Central memory CD8-positive, alpha-beta T cell (primary cell): ENCODE results near the gene P4HTM.

Source experiments
- ATAC-seq: fragments of 150-1000 bp; cut with Tn5 transposase; replicated peaks from 2 replicates; pipeline ENCODE4 v1.10.0; 2022; ENCODE audit warnings: mild to moderate bottlenecking, moderate FRiP score, moderate number of reproducible peaks; ENCODE audit not compliant: poor library complexity, severe bottlenecking; ENCODE audit errors: extremely low read depth
- DNase-seq, 2 donors: peaks; one replicate each; pipeline ENCODE4 v3.0.0; 2021; ENCODE audit warnings: low spot score in 2 of 2
- H3K27ac Mint-ChIP-seq: one replicate; pipeline ENCODE4 v1.8.0; 2022; ENCODE audit warnings: low read depth, mild to moderate bottlenecking, moderate library complexity, mixed read lengths
- H3K27me3 Mint-ChIP-seq: one replicate; pipeline ENCODE4 v1.8.0; 2022; ENCODE audit warnings: mixed read lengths
- H3K36me3 Mint-ChIP-seq: one replicate; pipeline ENCODE4 v1.8.0; 2022; ENCODE audit warnings: mild to moderate bottlenecking, moderate library complexity, mixed read lengths; ENCODE audit not compliant: insufficient read depth
- H3K4me1 Mint-ChIP-seq: one replicate; pipeline ENCODE4 v1.8.0; 2022; ENCODE audit warnings: mixed read lengths
- H3K4me3 Mint-ChIP-seq: one replicate; pipeline ENCODE4 v1.8.0; 2022; ENCODE audit warnings: mild to moderate bottlenecking, moderate library complexity, mixed read lengths
- H3K9me3 Mint-ChIP-seq: one replicate; pipeline ENCODE4 v1.8.0; 2022; ENCODE audit warnings: mixed read lengths

Gene P4HTM

DNA sequence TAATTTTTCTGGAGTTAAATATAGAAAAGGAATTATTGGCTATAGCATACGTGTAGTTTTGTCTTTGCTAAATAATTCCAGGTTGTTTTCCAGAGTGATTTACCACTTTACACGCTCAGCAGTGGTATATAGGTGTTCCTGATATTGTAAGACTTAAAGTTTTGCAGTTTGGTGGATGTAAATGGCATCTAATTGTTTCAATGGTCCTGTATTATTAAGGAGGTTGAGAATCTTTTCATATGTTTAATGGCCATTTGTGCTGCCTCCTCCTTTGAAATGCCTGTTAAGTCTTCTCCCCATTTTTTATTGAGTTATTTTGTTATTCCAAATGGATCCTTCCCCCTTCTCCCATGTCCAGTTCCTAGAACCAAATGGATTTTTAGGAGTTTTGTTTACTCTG, 26.4 kb upstream of the P4HTM start:
- Mint-ChIP-seq H3K4me3 (no peak overlapping the region), H3K36me3 (peaks cover 40% of the 10 kb centered on the region), H3K27ac (no peak overlapping the region), H3K9me3 (no peaks in the 10 kb centered on the region), H3K27me3 (no peaks in the 10 kb centered on the region), H3K4me1 (peaks cover 5% of the 10 kb centered on the region)
- DNase-seq (no peak), ATAC-seq (no peak)

DNA sequence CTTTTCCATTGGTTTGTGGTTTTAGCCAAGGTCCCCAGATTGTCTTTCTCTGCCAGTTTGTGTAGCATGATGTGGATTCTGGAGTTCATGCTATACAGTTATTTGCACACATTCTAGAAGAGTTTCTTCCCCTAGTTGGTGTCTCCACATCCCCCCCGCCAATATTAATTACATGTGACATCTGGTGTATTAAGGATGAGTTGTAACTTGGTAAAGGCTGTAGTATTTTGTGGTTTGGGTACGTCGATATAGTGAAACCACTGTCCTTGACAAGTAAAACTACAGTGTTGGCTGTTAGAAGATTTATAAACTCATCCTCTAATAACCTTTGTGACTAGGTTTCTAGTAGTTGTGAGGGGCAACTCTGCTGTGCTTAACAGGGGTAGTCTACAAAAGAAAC, 23.7 kb upstream of the P4HTM start:
- peak; percentile 40 for ATAC-seq

DNA sequence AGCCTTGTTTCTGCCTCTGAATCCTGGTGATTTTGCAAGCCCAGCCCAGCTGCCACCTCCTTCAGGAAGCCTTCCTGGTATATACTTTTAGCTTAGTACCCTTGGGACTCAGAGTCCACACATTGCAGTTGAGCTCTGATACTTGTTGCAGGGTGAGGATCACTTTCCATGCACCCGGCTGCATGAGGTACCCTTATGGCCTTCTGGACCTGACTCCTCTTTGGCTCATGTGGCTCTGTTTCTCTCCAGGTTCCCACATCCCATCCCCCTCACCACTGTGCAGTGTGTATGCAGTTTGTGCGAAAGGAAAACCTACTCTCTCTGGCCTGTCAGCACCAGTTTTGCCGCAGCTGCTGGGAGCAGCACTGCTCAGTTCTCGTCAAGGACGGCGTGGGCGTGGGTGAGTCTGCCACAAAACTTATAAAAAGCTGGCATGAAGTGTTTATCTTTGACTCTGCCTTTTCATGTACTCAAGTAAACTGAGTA, 23.1 kb upstream of the P4HTM start:
- ATAC-seq (no peak), DNase-seq (no peak)
- Mint-ChIP-seq H3K27ac (no peak overlapping the region), H3K27me3 (no peaks in the 10 kb centered on the region), H3K9me3 (no peaks in the 10 kb centered on the region), H3K36me3 (peaks cover 71% of the 10 kb centered on the region), H3K4me1 (peaks cover 5% of the 10 kb centered on the region), H3K4me3 (no peak overlapping the region)

More for the DNA sequence above, 23.7 kb upstream of the P4HTM start:
- Mint-ChIP-seq H3K4me1 (peaks cover 5% of the 10 kb centered on the region), H3K36me3 (peaks cover 66% of the 10 kb centered on the region), H3K4me3 (no peak overlapping the region), H3K9me3 (no peaks in the 10 kb centered on the region), H3K27ac (no peak overlapping the region), H3K27me3 (no peaks in the 10 kb centered on the region)
- DNase-seq: no peak

DNA sequence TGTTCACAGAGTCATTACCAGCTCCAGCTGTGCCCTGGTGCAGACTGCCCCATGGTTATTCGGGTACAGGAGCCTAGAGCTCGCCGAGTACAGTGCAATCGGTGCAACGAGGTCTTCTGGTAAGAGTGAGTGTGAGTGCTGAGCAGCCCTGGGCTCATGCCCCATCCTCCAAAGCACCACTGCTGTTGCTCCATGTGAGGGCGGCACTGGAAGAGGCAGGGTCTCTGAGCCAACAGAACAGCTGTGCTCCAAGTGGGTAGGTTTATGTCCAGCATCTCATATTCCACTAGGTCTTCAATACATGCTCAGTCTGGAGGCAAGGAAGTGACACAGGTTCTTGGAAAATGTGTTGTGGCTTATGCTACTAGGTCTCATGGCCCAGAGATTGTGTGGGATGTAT, 19.5 kb upstream of the P4HTM start:
- Mint-ChIP-seq H3K4me3 (no peak overlapping the region), H3K36me3 (peaks cover 82% of the 10 kb centered on the region), H3K4me1 (peaks cover 5% of the 10 kb centered on the region), H3K27ac (no peak overlapping the region), H3K9me3 (no peaks in the 10 kb centered on the region), H3K27me3 (no peaks in the 10 kb centered on the region)
- DNase-seq (no peak), ATAC-seq (no peak)

DNA sequence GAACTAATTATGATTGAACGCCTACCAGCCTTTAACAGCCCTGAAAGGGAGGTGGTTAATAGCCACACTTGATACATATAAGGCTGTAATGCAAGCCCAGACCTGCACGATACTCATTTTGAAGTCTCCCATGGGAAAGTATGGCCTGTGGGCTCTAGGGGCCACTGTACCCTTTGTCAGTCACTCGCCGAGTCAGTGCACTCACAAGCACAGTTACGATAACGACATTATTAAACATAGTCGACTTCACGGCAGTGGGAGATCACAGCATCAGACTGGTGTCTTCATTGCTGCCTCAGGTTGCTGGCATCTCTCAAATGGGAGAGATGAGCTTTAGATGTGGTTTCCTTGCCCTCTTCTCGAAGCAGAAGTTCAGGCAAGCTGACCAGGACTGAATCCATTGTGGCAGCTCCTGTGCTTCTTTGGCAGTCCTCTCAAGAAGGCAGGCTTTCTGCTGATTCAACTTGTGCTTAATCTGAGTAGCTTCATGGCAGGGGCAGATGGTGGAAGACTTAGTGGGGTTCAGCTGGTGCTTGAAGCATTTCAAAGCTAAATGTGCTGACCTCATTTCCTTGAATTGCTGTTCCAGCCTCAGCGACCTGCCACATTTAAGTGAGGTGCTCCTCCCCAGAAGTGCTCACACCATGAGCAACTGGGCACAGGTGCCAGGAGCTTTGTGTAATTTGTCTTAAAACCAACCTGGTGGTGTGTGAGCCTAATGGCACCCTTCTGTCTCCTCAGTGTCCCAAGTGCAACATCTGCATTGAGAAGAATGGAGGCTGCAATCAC, 15.8 kb upstream of the P4HTM start:
- Mint-ChIP-seq H3K27ac (no peak overlapping the region), H3K36me3 (peaks cover 80% of the 10 kb centered on the region), H3K9me3 (no peaks in the 10 kb centered on the region), H3K4me1 (no peaks in the 10 kb centered on the region), H3K4me3 (no peak overlapping the region), H3K27me3 (no peaks in the 10 kb centered on the region)
- DNase-seq (no peak), ATAC-seq (no peak)

DNA sequence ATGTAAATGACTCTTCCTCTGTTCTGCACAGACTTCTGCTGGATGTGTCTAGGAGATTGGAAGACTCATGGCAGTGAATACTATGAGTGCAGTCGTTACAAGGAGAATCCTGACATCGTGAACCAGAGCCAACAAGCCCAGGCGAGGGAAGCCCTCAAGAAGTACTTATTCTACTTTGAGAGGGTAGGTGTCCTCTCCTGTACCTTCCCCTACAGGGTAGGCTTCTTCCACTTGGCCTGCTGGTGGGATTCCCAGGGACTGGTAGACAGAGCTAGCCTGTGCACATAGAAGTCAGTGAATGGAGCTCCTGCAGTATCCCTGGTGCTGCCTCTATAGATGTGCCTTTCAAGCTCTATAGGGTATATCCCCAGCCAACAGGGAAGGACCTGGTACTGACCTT, 10.6 kb upstream of the P4HTM start:
- no peaks in the 10 kb centered on the region for H3K9me3 Mint-ChIP-seq
- no peaks in the 10 kb centered on the region for H3K27me3 Mint-ChIP-seq
- DNase-seq (no peak), ATAC-seq (no peak)
- peaks cover 67% of the 10 kb centered on the region for H3K36me3 Mint-ChIP-seq
- no peaks in the 10 kb centered on the region for H3K4me1 Mint-ChIP-seq
- no peak overlapping the region for H3K4me3 Mint-ChIP-seq
- no peak overlapping the region for H3K27ac Mint-ChIP-seq

DNA sequence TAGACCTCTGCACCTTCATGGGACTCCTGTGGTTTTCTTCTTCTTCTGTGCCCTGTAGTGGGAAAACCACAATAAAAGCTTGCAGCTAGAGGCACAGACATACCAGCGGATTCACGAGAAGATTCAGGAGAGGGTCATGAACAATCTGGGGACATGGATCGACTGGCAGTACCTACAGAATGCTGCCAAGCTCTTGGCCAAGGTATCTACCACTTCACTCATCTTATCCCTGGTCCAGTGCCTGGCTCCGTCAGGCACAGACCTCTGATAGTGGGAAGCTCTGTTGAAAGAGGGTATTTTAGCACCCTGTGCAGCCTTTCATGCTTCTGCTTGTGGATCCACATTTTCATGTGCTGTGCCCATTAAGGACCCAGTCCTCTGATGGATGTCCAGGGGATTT, 9.7 kb upstream of the P4HTM start:
- Mint-ChIP-seq H3K4me1 (no peaks in the 10 kb centered on the region), H3K27me3 (no peaks in the 10 kb centered on the region), H3K9me3 (no peaks in the 10 kb centered on the region), H3K4me3 (no peak overlapping the region), H3K36me3 (peaks cover 59% of the 10 kb centered on the region), H3K27ac (no peak overlapping the region)
- ATAC-seq (no peak), DNase-seq (no peak)

DNA sequence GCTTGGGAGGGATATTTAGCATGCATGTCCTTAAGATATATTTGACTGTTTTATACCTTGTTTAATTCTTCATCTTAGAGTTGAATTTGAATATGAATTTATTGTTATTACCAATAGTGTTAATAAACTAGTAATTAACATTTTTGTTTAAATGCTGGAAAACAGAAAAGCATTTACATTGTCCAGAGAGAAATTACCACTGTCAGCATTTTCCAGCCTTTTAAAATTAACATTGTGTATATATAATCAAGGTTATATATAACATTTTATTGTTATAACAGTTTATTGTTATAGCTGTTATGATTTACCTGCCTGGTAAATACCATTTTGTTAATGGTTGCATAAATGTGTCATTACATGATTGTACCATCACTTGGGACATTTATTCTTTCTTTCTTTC, 8.0 kb upstream of the P4HTM start:
- Mint-ChIP-seq H3K27ac (peak overlapping the region; percentile 35), H3K4me1 (no peaks in the 10 kb centered on the region), H3K4me3 (no peak overlapping the region), H3K27me3 (no peaks in the 10 kb centered on the region), H3K36me3 (peaks cover 48% of the 10 kb centered on the region), H3K9me3 (no peaks in the 10 kb centered on the region)
- no peak for DNase-seq
- ATAC-seq: no peak

DNA sequence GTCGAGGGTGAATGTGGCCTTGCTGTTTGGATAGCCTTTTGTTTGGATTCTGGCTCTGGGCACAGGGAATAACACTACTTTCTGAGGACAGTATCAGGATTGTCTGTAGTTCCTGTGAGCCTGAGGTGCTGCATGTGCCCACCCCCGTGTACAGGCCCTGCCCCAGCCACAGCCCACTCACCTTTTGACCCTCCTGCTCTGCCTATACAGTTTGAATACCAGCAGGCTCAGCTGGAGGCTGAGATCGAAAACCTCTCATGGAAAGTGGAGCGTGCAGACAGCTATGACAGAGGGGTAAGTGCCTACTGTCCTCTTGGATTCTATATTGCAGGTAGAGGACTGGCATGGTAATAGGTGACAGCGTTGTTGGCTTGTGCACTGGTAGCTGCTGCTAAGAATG, 7.4 kb upstream of the P4HTM start:
- Mint-ChIP-seq H3K4me3 (no peak overlapping the region), H3K9me3 (no peaks in the 10 kb centered on the region), H3K36me3 (peaks cover 45% of the 10 kb centered on the region), H3K27ac (peak overlapping the region; percentile 35), H3K27me3 (no peaks in the 10 kb centered on the region), H3K4me1 (peaks cover 2% of the 10 kb centered on the region)
- DNase-seq (no peak), ATAC-seq (no peak)

DNA sequence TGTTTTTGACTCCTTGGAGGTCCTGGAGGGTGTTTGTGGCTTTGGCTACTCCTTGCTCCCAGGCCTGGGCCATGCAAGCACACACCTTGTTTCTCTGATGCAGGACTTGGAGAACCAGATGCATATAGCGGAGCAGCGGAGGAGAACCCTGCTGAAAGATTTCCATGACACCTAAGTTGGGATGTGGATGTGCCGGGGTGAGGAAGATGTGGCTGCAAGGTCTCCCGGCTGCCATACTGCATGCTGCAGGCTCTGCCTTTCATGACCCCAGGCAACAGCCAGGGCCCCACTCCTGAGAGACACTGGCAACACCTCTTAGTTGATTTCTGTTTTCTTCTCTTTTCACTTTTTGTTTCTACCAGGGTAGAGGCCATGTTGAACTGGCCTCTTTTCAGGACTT, 6.9 kb upstream of the P4HTM start:
- DNase-seq (no peak), ATAC-seq (no peak)
- no peaks in the 10 kb centered on the region for H3K27me3 Mint-ChIP-seq
- H3K36me3 Mint-ChIP-seq: peaks cover 43% of the 10 kb centered on the region
- no peaks in the 10 kb centered on the region for H3K9me3 Mint-ChIP-seq
- H3K4me3 Mint-ChIP-seq: no peak overlapping the region
- no peak overlapping the region for H3K27ac Mint-ChIP-seq
- H3K4me1 Mint-ChIP-seq: peaks cover 6% of the 10 kb centered on the region

DNA sequence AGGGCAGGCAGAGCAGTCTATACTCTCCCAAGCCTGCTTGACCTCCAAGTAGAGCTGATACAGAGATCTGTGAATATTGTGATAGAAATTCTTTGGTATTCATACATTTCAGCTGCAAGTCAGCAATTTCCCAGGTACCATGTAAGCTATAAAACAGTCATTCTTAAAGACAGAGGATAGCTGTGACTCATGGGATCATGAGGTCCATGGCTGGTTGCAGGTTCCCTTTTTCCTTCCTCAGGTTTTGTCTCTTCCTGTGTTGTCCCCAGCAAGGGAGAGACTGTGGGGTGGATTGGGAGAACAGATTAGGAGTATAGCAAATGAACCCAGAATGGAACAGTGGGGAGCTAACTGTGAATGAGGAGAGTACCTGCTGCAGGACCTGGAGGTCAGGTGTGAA, 5.4 kb upstream of the P4HTM start:
- no peak for ATAC-seq
- Mint-ChIP-seq H3K4me3 (no peak overlapping the region), H3K4me1 (peaks cover 17% of the 10 kb centered on the region), H3K27ac (no peak overlapping the region), H3K9me3 (no peaks in the 10 kb centered on the region), H3K27me3 (no peaks in the 10 kb centered on the region), H3K36me3 (peaks cover 33% of the 10 kb centered on the region)
- no peak for DNase-seq

DNA sequence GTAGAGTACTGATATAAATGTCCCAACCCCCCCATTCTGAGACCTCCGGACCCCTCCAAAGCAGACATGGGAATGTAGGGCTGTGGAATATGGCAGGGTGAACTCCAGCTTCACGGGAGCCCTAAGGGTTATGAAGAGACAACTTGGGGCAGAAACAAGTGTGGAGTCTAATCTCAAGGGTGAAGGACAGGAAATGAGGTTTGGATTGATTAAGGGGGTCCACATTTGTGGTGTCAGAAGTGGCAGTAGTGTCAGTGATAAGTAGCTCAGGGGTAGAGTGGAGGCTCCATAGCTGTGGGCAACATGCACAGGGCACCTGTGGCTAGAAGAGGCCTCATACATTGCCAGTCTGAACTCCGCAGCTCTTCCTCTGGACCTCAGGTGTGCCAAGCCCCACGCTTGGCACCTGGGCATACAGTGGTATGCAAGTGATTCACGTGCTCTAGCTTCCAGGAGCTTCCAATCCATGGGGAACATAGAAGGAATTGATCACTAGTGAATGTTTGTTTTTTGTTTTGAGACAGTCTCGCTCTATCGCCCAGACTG, 4.1 kb upstream of the P4HTM start:
- Mint-ChIP-seq H3K27ac (no peak overlapping the region), H3K4me1 (peaks cover 22% of the 10 kb centered on the region), H3K36me3 (peaks cover 28% of the 10 kb centered on the region), H3K4me3 (no peak overlapping the region), H3K27me3 (no peaks in the 10 kb centered on the region), H3K9me3 (no peaks in the 10 kb centered on the region)
- no peak for ATAC-seq
- DNase-seq: no peak

DNA sequence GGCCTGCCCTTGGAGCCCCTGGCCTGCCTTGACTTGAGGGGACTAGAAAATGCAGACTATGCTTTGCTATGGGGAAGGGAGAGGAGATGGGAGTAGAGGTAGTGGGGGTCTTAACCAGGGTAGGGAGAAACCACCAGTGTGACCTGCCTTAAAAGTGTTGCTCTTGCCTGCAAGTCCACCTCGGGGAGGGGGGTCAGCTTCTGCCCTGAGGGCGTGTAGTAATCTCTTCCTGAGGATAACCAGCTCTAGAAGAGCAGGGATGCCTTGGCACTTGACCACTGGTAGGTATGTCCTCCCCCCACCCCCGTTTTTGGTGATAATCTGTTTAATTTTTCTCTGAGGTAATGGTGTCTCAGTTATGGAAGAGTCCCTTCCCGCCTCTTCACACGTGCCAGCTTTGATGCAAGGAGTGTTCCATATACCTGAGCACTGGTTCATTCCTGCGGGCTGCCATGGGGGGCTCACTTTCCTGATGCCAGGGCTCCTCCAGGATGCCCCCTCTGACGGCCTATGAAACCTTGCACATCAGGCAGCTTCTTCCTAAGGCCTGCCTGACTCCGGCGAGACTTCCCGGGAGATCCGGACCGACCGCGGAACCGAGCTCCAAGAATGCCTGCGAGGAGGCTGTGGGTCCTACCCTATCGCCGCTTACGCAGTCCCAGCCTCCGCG, 780 bp upstream of the P4HTM start:
- peaks cover 13% of the 10 kb centered on the region for H3K36me3 Mint-ChIP-seq

More for the DNA sequence above, 780 bp upstream of the P4HTM start:
- peak overlapping the region; percentile 93 for H3K4me3 Mint-ChIP-seq
- H3K4me1 Mint-ChIP-seq: peaks cover 40% of the 10 kb centered on the region
- H3K27me3 Mint-ChIP-seq: no peaks in the 10 kb centered on the region
- no peak for DNase-seq
- ATAC-seq: no peak
- H3K27ac Mint-ChIP-seq: peak overlapping the region; percentile 87
- no peaks in the 10 kb centered on the region for H3K9me3 Mint-ChIP-seq
